Measurements from ENCODE around the gene ATP6V0D1.

DNA sequence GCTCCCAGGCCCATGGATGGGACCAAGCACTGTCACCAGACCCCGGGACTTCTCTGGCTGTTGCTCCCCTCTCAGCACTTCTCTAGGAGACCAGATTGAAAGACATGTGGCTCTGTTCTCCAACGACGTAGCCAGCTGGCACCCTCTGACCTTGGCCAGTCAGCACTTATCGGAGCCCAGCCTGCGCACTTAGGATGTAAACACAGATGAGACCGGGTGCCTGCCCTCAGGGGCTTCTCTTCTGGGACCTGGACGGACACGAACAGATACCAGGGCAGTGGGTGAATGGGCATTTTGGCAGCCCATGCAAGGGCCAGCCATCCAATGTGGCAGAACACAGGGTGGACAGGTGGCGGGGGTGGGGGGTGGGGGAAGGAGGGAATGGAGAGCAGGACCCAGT lies 71.3 kb downstream of the ATP6V0D1 start:
- TF ChIP-seq, protein P1, sequence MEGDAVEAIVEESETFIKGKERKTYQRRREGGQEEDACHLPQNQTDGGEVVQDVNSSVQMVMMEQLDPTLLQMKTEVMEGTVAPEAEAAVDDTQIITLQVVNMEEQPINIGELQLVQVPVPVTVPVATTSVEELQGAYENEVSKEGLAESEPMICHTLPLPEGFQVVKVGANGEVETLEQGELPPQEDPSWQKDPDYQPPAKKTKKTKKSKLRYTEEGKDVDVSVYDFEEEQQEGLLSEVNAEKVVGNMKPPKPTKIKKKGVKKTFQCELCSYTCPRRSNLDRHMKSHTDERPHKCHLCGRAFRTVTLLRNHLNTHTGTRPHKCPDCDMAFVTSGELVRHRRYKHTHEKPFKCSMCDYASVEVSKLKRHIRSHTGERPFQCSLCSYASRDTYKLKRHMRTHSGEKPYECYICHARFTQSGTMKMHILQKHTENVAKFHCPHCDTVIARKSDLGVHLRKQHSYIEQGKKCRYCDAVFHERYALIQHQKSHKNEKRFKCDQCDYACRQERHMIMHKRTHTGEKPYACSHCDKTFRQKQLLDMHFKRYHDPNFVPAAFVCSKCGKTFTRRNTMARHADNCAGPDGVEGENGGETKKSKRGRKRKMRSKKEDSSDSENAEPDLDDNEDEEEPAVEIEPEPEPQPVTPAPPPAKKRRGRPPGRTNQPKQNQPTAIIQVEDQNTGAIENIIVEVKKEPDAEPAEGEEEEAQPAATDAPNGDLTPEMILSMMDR (IDR thresholded peaks at IDR 0.05), result no peak
- no peak for TF ChIP-seq EZH2 (IDR thresholded peaks at IDR 0.05; ENCODE audit: borderline replicate concordance, insufficient read depth, low read depth, low read length, poor library complexity, severe bottlenecking)
